GM23338 (cell line): ENCODE measurements around the gene FGFR3.

ENCODE experiments used
- CREB1 ChIP-seq: fragments of 250-450 bp; sonication (Bioruptor Pico); IDR thresholded peaks from 2 replicates; pipeline ENCODE4 v1.5.0; 2020; ENCODE audit warnings: low read depth, mild to moderate bottlenecking, moderate library complexity
- EZH2 ChIP-seq: fragments of 200-600 bp; sonication (generic); IDR thresholded peaks from one replicate; pipeline ENCODE4 v1.8.0; 2017; ENCODE audit warnings: antibody characterized with exemption, mild to moderate bottlenecking, low read depth; ENCODE audit not compliant: unreplicated experiment
- EZH2phosphoT487 ChIP-seq: fragments of 200-600 bp; sonication (generic); IDR thresholded peaks from one replicate; pipeline ENCODE4 v1.8.1; 2018; ENCODE audit warnings: antibody characterized with exemption; ENCODE audit not compliant: unreplicated experiment
- POLR2AphosphoS5 ChIP-seq: IDR thresholded peaks from 2 replicates; pipeline ENCODE4 v1.6.1; 2016; ENCODE audit warnings: antibody characterized with exemption, low read depth
- TF ChIP-seq, protein P1 (sequence below), 2 experiments: fragments of 200-600 bp in 1 of 2; sonication (generic) in 1 of 2; conservative IDR thresholded peaks; 2 replicates each; pipeline versions ENCODE4 v1.5.1 to v1.6.1; 2016 to 2017; ENCODE audit warnings: antibody characterized with exemption in 2 of 2, low read depth in 2 of 2, mild to moderate bottlenecking in 2 of 2, moderate library complexity in 1 of 2
- TF ChIP-seq, protein P2 (sequence below): IDR thresholded peaks from one replicate; pipeline ENCODE4 v1.6.1; 2018; ENCODE audit warnings: antibody characterized with exemption; ENCODE audit not compliant: unreplicated experiment

DNA sequence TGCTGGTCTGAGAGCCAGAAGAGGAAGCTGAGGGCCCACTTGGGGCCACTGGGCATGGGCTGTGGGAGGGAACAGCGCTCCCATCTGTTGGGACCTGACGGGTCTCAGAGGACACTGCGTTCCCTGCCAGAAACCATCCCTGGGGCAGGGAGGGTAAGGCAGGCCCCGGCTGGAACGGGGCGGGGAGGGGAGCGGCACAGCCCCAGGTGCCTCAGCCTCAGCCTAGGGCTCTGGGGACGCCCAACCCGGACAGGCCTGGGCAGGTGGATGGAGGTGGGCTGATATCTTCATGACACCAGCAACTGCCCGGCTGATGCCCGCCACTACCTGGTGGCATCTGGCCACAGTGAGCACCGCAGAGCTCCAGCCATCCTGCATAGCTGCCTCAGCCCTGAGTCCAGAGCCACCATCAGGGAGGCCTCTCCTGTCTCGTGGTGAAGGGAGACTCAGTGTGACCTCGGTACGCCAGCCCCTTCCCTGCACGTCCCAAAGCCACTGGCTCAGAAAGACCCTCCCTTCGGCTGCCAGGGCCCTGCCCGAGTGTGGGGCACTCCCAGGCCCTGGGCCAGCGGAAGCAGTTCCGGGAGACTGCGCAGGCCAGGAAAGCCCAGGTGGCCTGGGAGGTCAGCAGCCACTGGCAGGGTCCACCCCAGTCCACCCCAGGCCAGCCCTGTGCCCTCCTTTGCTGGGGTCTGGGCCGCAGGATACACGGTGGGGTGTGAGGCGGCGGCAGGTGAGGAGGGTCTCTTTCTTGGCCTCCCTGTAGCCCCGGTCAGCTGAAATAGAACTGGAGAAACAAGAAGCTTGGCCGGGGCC, 34.6 kb upstream of the FGFR3 start:
- TF ChIP-seq, protein P1, sequence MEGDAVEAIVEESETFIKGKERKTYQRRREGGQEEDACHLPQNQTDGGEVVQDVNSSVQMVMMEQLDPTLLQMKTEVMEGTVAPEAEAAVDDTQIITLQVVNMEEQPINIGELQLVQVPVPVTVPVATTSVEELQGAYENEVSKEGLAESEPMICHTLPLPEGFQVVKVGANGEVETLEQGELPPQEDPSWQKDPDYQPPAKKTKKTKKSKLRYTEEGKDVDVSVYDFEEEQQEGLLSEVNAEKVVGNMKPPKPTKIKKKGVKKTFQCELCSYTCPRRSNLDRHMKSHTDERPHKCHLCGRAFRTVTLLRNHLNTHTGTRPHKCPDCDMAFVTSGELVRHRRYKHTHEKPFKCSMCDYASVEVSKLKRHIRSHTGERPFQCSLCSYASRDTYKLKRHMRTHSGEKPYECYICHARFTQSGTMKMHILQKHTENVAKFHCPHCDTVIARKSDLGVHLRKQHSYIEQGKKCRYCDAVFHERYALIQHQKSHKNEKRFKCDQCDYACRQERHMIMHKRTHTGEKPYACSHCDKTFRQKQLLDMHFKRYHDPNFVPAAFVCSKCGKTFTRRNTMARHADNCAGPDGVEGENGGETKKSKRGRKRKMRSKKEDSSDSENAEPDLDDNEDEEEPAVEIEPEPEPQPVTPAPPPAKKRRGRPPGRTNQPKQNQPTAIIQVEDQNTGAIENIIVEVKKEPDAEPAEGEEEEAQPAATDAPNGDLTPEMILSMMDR (conservative IDR thresholded peaks at IDR 0.05; ENCODE audit: low read depth in 2 of 2), result no peak
- TF ChIP-seq POLR2AphosphoS5, result no peak
- no peak for TF ChIP-seq EZH2phosphoT487
- no peak for TF ChIP-seq EZH2
- TF ChIP-seq CREB1, result no peak
- TF ChIP-seq, protein P2, sequence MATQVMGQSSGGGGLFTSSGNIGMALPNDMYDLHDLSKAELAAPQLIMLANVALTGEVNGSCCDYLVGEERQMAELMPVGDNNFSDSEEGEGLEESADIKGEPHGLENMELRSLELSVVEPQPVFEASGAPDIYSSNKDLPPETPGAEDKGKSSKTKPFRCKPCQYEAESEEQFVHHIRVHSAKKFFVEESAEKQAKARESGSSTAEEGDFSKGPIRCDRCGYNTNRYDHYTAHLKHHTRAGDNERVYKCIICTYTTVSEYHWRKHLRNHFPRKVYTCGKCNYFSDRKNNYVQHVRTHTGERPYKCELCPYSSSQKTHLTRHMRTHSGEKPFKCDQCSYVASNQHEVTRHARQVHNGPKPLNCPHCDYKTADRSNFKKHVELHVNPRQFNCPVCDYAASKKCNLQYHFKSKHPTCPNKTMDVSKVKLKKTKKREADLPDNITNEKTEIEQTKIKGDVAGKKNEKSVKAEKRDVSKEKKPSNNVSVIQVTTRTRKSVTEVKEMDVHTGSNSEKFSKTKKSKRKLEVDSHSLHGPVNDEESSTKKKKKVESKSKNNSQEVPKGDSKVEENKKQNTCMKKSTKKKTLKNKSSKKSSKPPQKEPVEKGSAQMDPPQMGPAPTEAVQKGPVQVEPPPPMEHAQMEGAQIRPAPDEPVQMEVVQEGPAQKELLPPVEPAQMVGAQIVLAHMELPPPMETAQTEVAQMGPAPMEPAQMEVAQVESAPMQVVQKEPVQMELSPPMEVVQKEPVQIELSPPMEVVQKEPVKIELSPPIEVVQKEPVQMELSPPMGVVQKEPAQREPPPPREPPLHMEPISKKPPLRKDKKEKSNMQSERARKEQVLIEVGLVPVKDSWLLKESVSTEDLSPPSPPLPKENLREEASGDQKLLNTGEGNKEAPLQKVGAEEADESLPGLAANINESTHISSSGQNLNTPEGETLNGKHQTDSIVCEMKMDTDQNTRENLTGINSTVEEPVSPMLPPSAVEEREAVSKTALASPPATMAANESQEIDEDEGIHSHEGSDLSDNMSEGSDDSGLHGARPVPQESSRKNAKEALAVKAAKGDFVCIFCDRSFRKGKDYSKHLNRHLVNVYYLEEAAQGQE, result no peak
